GM21423 (cell line): ENCODE data around the gene GTF2I.
A peak's percentile ranks its signal among the peaks of the same experiment; 100 is the strongest.
"Not testable (repeated sequence)": the region's sequence is repeated elsewhere in the genome, so short reads cannot be mapped to it uniquely, and the experiment has no call there.

Experiments
- ATAC-seq: cut with Tn5 transposase; IDR thresholded peaks from one replicate; pipeline ENCODE4 v1.9.1; 2021; ENCODE audit warnings: mild to moderate bottlenecking, moderate library complexity; ENCODE audit not compliant: unreplicated experiment

GTF2I gene

GRCh38 chr7:74709880-74710671, 52.6 kb downstream of the GTF2I start:
- no peak for ATAC-seq

- ATAC-seq, result no peak
Measured at GRCh38 chr7:74713567-74713966, 56.0 kb downstream of the GTF2I start.

- no peak for ATAC-seq
Measured at GRCh38 chr7:74717889-74718288, 60.4 kb downstream of the GTF2I start.

- no peak for ATAC-seq
Measured at GRCh38 chr7:74718336-74718735, 60.8 kb downstream of the GTF2I start.

- no peak for ATAC-seq
Measured at GRCh38 chr7:74722153-74722552, 64.6 kb downstream of the GTF2I start.

GRCh38 chr7:74725840-74726239, 68.3 kb downstream of the GTF2I start:
- no peak for ATAC-seq

- ATAC-seq, result no peak
Measured at GRCh38 chr7:74726309-74727101, 69.0 kb downstream of the GTF2I start.

- not testable (repeated sequence) for ATAC-seq
Measured at GRCh38 chr7:74728686-74729085, 71.2 kb downstream of the GTF2I start.

GRCh38 chr7:74730186-74730585, 72.7 kb downstream of the GTF2I start:
- ATAC-seq, result not testable (repeated sequence)

GRCh38 chr7:74739974-74740703, 82.6 kb downstream of the GTF2I start:
- ATAC-seq, result not testable (repeated sequence)

- not testable (repeated sequence) for ATAC-seq
Measured at GRCh38 chr7:74743936-74744557, 86.5 kb downstream of the GTF2I start.

GRCh38 chr7:74753921-74754482, 96.5 kb downstream of the GTF2I start:
- not testable (repeated sequence) for ATAC-seq

- ATAC-seq, result not testable (repeated sequence)
Measured at GRCh38 chr7:74756673-74757072, 99.2 kb downstream of the GTF2I start.

- ATAC-seq, result not testable (repeated sequence)
Measured at GRCh38 chr7:74758268-74758667, 100.8 kb downstream of the GTF2I start.

GRCh38 chr7:74758982-74759381, 101.5 kb downstream of the GTF2I start:
- not testable (repeated sequence) for ATAC-seq

- ATAC-seq, result not testable (repeated sequence)
Measured at GRCh38 chr7:74765205-74765918, 107.8 kb downstream of the GTF2I start.

GRCh38 chr7:74766509-74766908, 109.0 kb downstream of the GTF2I start:
- peak; percentile 27 for ATAC-seq

GRCh38 chr7:74766991-74767390, 109.5 kb downstream of the GTF2I start:
- ATAC-seq, result not testable (repeated sequence)

- ATAC-seq, result not testable (repeated sequence)
Measured at GRCh38 chr7:74770062-74770461, 112.5 kb downstream of the GTF2I start.

- not testable (repeated sequence) for ATAC-seq
Measured at GRCh38 chr7:74772093-74772492, 114.6 kb downstream of the GTF2I start.
